HUDEP-2 (cell line): Measurements from ENCODE around the gene TSC22D3.
A peak's percentile ranks its signal among the peaks of the same experiment; 100 is the strongest.

Source experiments
- DNase-seq, 76 experiments: peaks; one replicate each; lab custom pipeline; 2025; ENCODE audit not compliant: unreplicated experiment in 76 of 76; lab: John Stamatoyannopoulos, UW

The TSC22D3 gene

GRCh38 chrX:107763647-107764046 lies 11.9 kb downstream of the TSC22D3 start:
- DNase-seq = no peak

GRCh38 chrX:107760304-107761077 lies 15.1 kb downstream of the TSC22D3 start:
- DNase-seq = no peak

GRCh38 chrX:107758231-107758766 lies 17.3 kb downstream of the TSC22D3 start:
- no peak for DNase-seq

- DNase-seq = no peak
These were observed 19.9 kb downstream of the TSC22D3 start for GRCh38 chrX:107755721-107756120.

- no peak for DNase-seq
These were observed 22.4 kb downstream of the TSC22D3 start for GRCh38 chrX:107753187-107753586.

GRCh38 chrX:107752714-107753113 lies 22.9 kb downstream of the TSC22D3 start:
- DNase-seq = no peak

- no peak for DNase-seq
These were observed 23.5 kb downstream of the TSC22D3 start for GRCh38 chrX:107752043-107752442.

GRCh38 chrX:107750861-107751445 lies 24.6 kb downstream of the TSC22D3 start:
- DNase-seq = no peak

GRCh38 chrX:107750263-107750662 lies 25.3 kb downstream of the TSC22D3 start:
- DNase-seq = no peak

- no peak for DNase-seq
These were observed 27.1 kb downstream of the TSC22D3 start for GRCh38 chrX:107748506-107748905.

- DNase-seq = peak in 4 of 76 experiments; percentile 0 to 10 (median 2)
These were observed 27.9 kb downstream of the TSC22D3 start for GRCh38 chrX:107747596-107748161.

GRCh38 chrX:107744868-107745267 lies 30.7 kb downstream of the TSC22D3 start:
- no peak for DNase-seq

- no peak for DNase-seq
These were observed 31.6 kb downstream of the TSC22D3 start for GRCh38 chrX:107743995-107744394.

- no peak for DNase-seq
These were observed 32.8 kb downstream of the TSC22D3 start for GRCh38 chrX:107742700-107743191.

- DNase-seq = peak in 2 of 76 experiments; percentile 38 to 55
These were observed 34.2 kb downstream of the TSC22D3 start for GRCh38 chrX:107741404-107741790.

GRCh38 chrX:107739541-107739940 lies 36.0 kb downstream of the TSC22D3 start:
- no peak for DNase-seq

- DNase-seq = no peak
These were observed 36.8 kb downstream of the TSC22D3 start for GRCh38 chrX:107738768-107739167.

- DNase-seq = peak in 3 of 76 experiments; percentile 0 to 1 (median 0)
These were observed 37.3 kb downstream of the TSC22D3 start for GRCh38 chrX:107738272-107738671.

GRCh38 chrX:107736781-107737531 lies 38.6 kb downstream of the TSC22D3 start:
- no peak for DNase-seq

GRCh38 chrX:107734646-107735045 lies 40.9 kb downstream of the TSC22D3 start:
- DNase-seq = no peak

- DNase-seq = peak in 36 of 76 experiments; percentile 0 to 44 (median 6)
These were observed 41.9 kb downstream of the TSC22D3 start for GRCh38 chrX:107733686-107734085.
